GM21515 (cell line): ENCODE results near the gene MAP3K9.

Experiments used
- ATAC-seq: cut with Tn5 transposase; IDR thresholded peaks from one replicate; pipeline ENCODE4 v1.9.1; 2021; ENCODE audit not compliant: unreplicated experiment

The MAP3K9 gene

DNA sequence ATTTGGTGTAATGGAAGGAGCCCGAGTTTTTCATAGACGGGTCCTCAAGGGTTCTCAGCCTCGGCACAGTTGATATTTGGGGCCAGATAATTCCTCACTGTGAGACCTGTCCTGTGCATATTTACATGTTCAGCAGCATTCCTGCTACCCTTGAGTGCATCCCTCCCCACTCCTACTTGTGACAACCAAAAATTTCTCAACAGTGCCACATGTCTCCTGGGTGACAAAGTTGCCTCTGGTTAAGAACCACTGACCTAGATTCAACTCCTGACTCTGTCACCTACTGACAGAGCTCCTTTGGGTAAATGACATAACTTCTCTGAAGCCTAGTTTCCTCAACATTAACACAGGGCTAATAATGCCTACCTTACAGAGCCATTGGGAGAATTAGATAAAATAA lies 107.2 kb downstream of the MAP3K9 start:
- no peak for ATAC-seq

DNA sequence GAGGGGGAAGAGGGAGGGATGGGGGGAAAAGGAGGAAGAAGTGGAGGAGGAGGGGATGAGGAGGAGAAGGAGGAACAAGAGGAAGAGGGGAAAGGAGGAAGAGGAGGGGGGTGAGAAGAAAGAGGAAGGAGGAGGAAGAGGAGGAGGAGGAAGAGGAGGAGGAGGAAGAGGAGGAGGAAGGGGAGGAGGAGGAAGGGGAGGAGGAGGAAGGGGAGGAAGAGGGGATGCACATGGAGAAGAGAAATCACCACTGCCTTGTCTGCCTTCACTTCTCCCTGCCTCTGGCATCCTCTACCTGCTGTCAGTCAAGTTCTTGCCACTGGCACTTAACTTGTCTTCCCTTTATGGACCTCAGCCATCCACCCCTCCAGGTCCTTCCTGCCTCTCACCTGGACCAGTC lies 107.7 kb downstream of the MAP3K9 start:
- no peak for ATAC-seq

DNA sequence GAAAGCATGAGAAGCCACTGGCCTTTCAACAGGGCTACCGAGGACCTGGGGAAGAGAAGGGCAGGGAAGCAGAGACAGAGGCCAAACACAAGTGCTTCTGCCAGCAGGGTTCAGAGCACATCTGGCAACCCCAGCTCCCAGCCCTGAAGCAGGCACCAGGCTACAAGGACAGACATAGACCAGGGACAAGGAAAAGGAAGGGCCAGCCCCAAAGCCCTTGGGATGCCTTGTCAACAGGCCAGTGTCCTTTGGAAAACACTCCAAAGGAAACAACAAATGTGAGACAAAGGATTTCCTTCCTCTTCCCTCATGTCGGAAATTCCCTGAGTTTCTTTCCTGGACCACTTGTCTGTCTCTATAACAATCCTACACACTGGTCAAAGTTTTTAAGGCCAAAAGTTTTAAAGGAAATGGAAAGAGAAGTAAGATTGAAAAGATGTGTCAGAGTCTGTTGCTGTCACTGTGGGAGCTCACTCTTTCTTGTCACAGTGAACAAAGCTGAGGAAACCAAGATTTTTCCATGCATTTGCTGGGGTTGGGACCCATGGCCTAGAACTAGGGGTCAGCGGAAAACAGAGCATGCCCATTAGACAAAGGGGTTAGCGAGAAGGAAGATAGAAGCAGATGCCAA lies 108.2 kb downstream of the MAP3K9 start:
- no peak for ATAC-seq

DNA sequence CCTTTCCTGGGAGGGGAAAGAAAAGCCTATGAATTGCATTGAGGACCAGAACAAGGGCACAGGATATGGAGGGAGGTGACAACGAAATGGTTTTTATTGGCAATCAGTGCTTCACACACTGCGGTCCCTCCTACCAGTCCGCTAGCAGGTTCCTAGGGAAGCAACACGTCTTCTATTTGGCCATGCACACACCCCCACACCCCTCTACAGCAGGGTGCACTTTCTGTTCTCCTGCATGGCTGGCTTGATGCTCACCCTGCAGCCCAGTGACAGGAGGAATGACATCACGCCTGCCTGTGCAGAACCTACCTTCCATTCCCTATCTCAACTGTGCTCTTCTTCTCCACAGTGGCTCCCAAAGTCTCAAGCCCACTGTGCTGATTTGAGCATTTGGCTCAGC lies 109.7 kb downstream of the MAP3K9 start:
- ATAC-seq: no peak

DNA sequence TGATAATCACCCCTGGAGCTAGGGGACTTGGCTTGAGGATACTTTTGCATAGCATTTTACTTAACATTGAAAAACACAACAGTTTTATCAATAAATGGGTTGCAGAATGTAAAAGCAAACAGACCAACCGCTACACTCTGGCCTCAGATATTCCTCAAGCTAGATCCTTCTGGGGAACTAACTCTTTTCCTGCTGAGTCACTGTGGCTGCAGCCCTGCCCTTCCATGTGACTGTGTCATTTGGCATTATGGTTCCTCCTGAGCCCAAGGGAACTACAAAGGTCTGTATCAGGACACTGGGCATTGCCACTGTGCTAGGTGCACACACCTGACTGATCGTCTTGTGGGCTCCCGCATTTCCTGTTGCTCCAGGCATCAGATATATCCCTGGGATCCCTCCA lies 111.0 kb downstream of the MAP3K9 start:
- ATAC-seq: no peak

DNA sequence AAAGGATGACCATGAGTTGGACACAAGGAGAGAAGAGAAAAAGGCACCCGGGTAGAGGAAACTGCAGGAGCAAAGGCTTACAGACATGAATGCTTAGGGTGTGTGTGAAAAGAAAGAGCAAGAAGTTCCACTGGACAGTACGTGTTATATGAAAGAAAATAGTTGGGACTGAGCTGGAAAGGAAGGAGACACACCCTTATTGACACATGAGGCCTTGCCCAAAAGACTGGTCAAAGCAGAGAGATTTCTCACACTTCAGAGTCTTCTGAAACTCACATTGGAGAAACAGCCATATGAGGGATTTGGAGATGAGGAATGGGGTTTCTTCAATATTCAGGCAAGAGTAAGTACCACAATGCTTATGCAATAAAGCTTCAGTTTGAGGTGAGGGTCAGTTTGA lies 111.6 kb downstream of the MAP3K9 start:
- ATAC-seq: no peak

DNA sequence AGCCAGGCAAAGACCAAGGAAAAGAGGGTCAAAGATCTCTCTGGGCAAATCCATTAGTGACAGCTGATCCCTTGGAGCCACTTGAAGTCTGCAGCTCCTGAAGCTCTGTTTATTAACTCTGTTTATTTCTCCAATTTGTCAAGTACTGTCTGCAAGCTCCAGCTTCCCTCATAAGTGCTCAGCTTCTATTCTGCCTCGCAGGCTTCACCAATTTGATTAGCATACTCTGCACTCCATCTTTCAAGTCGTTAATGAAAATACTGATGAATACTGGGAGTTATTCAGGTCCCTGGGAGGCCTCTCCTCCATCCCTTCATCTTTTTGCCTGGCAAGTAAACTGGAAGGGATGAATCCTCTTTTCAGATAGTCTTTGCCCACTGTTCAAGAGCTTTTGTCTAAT lies 113.3 kb downstream of the MAP3K9 start:
- no peak for ATAC-seq

DNA sequence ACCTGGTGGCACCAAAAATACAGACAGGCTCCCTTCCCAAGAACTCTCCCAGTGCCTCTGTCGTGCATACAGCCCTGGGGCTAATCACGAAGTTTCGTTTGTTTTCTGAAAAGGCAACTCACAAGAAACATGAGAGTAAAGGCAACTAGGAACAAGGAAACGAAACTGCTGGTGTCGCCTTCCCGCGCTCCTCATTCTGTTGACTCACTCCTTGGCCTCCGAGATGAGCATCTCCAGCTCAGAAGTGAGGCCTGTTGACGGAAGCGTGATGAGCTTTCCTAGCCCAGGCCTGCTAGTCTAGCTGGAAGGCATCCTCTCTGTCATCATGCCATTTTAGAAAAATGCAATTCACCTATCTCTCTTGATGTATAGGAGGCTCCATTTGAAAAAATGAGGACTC lies 117.1 kb downstream of the MAP3K9 start:
- ATAC-seq: no peak

DNA sequence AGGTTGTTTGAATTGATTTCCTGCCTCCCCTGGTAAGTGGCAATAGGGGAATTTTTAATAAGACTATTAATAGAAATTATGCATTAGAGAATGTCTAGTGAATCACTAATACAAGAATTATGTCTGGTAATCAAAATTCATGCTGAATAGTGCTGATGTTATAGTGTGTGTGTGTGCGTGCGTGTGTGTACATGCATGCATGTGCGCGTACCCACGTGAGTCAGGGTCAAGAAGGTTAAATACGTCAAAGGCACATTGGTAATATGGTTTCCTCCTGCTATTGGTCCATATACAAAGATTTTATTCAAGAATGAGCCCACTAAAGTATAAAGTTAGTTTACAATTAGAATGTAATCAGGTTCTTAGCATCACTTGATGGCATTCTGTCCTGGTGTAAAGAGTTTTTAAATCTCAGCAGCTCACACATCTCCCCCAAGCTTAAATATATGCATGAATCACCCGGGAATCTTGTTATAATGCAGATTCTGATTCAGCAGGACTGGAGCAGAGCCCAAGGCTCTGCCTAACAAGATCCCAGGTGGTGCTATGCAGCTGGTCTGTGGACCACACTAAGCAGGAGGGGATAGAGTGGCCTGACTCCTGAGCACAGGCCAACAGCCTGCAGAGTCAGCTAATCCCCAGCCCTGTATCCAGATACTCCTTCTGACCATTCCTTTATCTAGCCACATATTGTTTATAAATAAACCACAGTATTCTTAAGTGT lies 123.7 kb downstream of the MAP3K9 start:
- no peak for ATAC-seq

DNA sequence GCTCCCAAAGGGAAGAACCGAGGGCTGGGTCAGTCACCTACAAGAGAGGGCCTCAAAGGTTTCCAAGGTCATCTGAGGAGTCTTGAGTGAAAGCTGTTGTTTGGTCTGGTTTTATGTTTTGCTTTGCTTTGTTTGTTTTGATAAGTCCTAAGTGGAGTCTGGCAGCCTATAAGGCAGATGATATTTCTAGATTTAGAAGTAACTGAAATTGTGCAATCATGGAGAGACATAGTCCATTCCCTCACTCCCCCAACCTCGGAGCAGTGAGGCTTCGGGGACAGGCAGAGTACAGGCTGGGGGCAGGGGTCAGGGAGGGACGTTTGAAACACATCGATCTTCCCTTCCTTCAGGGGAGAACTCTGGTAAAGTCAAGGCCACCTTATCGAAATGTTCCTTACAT lies 125.3 kb downstream of the MAP3K9 start:
- ATAC-seq: no peak

DNA sequence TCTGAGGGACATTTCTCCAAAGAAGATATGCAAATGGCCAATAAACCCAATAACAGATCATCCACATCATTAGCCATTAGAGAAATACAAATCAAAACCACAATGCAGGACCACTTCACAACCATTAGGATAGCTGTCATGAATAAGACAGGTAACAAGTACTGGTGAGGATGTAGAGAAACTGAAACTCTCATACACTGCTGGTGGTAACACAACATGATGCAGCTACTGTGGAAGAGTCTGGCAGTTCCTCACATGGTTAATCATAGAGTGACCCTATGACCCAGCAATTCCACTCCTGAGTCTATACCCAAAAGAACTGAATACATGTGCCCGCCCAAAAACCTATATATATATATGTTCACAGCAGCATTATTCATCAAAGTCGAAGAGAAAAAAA lies 128.6 kb downstream of the MAP3K9 start:
- ATAC-seq: no peak

DNA sequence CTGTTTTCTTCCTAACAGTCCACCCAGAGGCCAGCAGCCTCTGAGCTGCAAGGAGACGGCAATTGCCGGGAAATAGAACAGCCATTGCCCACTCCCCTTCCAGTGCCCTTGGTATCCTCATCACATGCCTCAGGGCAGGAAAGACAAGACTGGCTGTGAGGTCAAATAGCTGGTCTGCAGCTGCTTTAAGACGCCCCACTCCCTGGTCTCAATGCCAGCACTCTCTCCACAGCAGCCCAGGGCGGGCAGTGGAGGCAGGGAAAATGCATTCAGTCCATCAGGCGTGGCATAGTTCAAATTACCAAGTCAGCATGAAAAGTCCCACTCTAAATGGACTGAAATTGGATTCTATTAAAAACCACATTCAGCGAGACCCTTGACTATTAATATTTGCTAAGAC lies 132.0 kb downstream of the MAP3K9 start:
- no peak for ATAC-seq
